ENCODE results near the gene FAM83G.

- TF ChIP-seq CTCF (IDR thresholded peaks at IDR 0.05) = no peak
- no peak for TF ChIP-seq CHD2 (IDR thresholded peaks at IDR 0.05; ENCODE audit: low read length, partially characterized antibody)
- TF ChIP-seq IRF3 (IDR thresholded peaks at IDR 0.05; ENCODE audit: low read depth, low read length) = no peak
- no peak for TF ChIP-seq USF2 (IDR thresholded peaks at IDR 0.05; ENCODE audit: borderline replicate concordance, low read depth, low read length)
- no peak for TF ChIP-seq USF1 (IDR thresholded peaks at IDR 0.05; ENCODE audit: borderline replicate concordance, low read depth)
- no peak for TF ChIP-seq EP300 (IDR thresholded peaks at IDR 0.05; ENCODE audit: borderline replicate concordance in 1 of 2, low read depth in 1 of 2, low read length in 1 of 2)
- TF ChIP-seq RAD21 (IDR thresholded peaks at IDR 0.05; ENCODE audit: low read length) = no peak
- no peak for TF ChIP-seq EZH2phosphoT487 (IDR thresholded peaks at IDR 0.05; ENCODE audit: borderline replicate concordance, low read depth)
- no peak for TF ChIP-seq TAF1 (IDR thresholded peaks at IDR 0.05; ENCODE audit: borderline replicate concordance, low read depth, low read length)
- TF ChIP-seq SMC3 (IDR thresholded peaks at IDR 0.05; ENCODE audit: low read depth, low read length) = no peak
- TF ChIP-seq RFX5 (IDR thresholded peaks at IDR 0.05; ENCODE audit: low read length) = no peak
Measured at GRCh38 chr17:19016297-19016696, 11.7 kb upstream of the FAM83G start.

All from SK-N-SH (cell line).